Neural cell (in vitro differentiated cells): ENCODE measurements around the gene TMEM167B.

ENCODE experiments used
- EZH2 ChIP-seq: fragments of 200-600, 300-800 bp; shearing (Covaris generic), sonication (generic); IDR thresholded peaks from 2 replicates; pipeline ENCODE4 v1.6.1; 2014; ENCODE audit warnings: antibody characterized with exemption, low read length, borderline replicate concordance, mild to moderate bottlenecking; ENCODE audit not compliant: insufficient read depth, poor library complexity, severe bottlenecking
- TF ChIP-seq, protein P1 (sequence below): fragments of 450-650 bp; IDR thresholded peaks from 2 replicates; pipeline ENCODE4 v1.5.1; 2014; ENCODE audit warnings: antibody characterized with exemption, mild to moderate bottlenecking, moderate library complexity; ENCODE audit not compliant: poor library complexity, severe bottlenecking

DNA sequence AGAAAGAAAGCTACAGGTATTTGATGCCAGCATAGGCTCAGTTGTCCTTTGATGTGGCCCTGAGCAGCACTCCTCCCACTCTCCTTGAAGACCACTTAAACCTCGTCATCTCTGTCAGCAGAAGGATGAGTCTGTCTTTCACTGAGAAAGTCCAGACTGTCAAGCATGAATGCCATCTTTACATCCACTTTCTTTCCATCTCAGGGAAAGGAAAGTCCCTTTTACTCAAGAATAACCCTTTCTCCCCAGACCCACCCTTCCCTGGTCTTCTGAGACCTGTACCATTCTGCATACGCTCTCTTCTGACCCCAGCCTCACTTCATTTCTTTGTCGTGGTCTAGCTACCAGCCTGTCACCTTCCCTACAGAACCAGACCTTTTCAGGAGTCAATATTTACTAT, 19.3 kb downstream of the TMEM167B start:
- TF ChIP-seq, protein P1, sequence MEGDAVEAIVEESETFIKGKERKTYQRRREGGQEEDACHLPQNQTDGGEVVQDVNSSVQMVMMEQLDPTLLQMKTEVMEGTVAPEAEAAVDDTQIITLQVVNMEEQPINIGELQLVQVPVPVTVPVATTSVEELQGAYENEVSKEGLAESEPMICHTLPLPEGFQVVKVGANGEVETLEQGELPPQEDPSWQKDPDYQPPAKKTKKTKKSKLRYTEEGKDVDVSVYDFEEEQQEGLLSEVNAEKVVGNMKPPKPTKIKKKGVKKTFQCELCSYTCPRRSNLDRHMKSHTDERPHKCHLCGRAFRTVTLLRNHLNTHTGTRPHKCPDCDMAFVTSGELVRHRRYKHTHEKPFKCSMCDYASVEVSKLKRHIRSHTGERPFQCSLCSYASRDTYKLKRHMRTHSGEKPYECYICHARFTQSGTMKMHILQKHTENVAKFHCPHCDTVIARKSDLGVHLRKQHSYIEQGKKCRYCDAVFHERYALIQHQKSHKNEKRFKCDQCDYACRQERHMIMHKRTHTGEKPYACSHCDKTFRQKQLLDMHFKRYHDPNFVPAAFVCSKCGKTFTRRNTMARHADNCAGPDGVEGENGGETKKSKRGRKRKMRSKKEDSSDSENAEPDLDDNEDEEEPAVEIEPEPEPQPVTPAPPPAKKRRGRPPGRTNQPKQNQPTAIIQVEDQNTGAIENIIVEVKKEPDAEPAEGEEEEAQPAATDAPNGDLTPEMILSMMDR, result no peak
- no peak for TF ChIP-seq EZH2
